Dermis blood vessel endothelial cell (primary cell): ENCODE results near the gene CHST11. TPM values are rescaled to one million over a fixed set of nuclear protein-coding genes. Genes with fewer than 3 reads are reported as not detected.
"Not testable (repeated sequence)": the region's sequence is repeated elsewhere in the genome, so short reads cannot be mapped to it uniquely, and the experiment has no call there.

Experiments
- DNase-seq: peaks from one replicate; pipeline ENCODE4 v3.0.0; 2010
- total RNA-seq: library from RNA; depleted of rRNA; stranded (reverse); fragments of >200 nt; gene quantifications from 2 replicates; pipeline ENCODE4 v1.2.3, GENCODE V29; 2014

CHST11 gene
- total RNA-seq, 1 donor from 2014 or later, result 10.0 TPM

- DNase-seq, result no peak
These were observed 50.1 kb downstream of the CHST11 start for GRCh38 chr12:104506676-104507401.

GRCh38 chr12:104507672-104508071 is 50.9 kb downstream of the CHST11 start:
- no peak for DNase-seq

- no peak for DNase-seq
These were observed 52.2 kb downstream of the CHST11 start for GRCh38 chr12:104508752-104509446.

- no peak for DNase-seq
These were observed 53.6 kb downstream of the CHST11 start for GRCh38 chr12:104510145-104510872.

GRCh38 chr12:104510873-104511440 is 54.2 kb downstream of the CHST11 start:
- DNase-seq, result peak; percentile 39

GRCh38 chr12:104513681-104514080 is 56.9 kb downstream of the CHST11 start:
- DNase-seq, result no peak

GRCh38 chr12:104514092-104514810 is 57.5 kb downstream of the CHST11 start:
- DNase-seq, result no peak

- no peak for DNase-seq
These were observed 59.2 kb downstream of the CHST11 start for GRCh38 chr12:104515899-104516298.

- DNase-seq, result no peak
These were observed 60.1 kb downstream of the CHST11 start for GRCh38 chr12:104516821-104517220.

GRCh38 chr12:104517880-104518279 is 61.1 kb downstream of the CHST11 start:
- no peak for DNase-seq

- DNase-seq, result peak; percentile 37
These were observed 62.7 kb downstream of the CHST11 start for GRCh38 chr12:104519190-104520019.

GRCh38 chr12:104520242-104520900 is 63.6 kb downstream of the CHST11 start:
- DNase-seq, result no peak

- DNase-seq, result no peak
These were observed 65.0 kb downstream of the CHST11 start for GRCh38 chr12:104521731-104522130.

- DNase-seq, result no peak
These were observed 66.4 kb downstream of the CHST11 start for GRCh38 chr12:104522985-104523722.

- DNase-seq, result no peak
These were observed 67.5 kb downstream of the CHST11 start for GRCh38 chr12:104524034-104524832.

GRCh38 chr12:104526320-104526719 is 69.6 kb downstream of the CHST11 start:
- no peak for DNase-seq

- no peak for DNase-seq
These were observed 70.0 kb downstream of the CHST11 start for GRCh38 chr12:104526751-104527150.

GRCh38 chr12:104527653-104528052 is 70.9 kb downstream of the CHST11 start:
- DNase-seq, result not testable (repeated sequence)

GRCh38 chr12:104529130-104529874 is 72.6 kb downstream of the CHST11 start:
- no peak for DNase-seq
